GM21360 (cell line): ENCODE measurements around the gene SPINK1.
"Not testable (repeated sequence)": the region's sequence is repeated elsewhere in the genome, so short reads cannot be mapped to it uniquely, and the experiment has no call there.

Source experiments
- ATAC-seq: cut with Tn5 transposase; IDR thresholded peaks from one replicate; pipeline ENCODE4 v1.9.1; 2021; ENCODE audit warnings: mild to moderate bottlenecking, moderate library complexity; ENCODE audit not compliant: unreplicated experiment

Gene SPINK1, protein sequence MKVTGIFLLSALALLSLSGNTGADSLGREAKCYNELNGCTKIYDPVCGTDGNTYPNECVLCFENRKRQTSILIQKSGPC

GRCh38 chr5:147831465-147831864 lies at the start of gene SPINK1:
Gene SPINK1, minus strand, starts transcription at chr5:147831671. Its CDS starts 94 bp downstream, at chr5:147831577.
- no peak for ATAC-seq

- ATAC-seq, result no peak
Measured at GRCh38 chr5:147880487-147880886, 49.0 kb upstream of the SPINK1 start.

DNA sequence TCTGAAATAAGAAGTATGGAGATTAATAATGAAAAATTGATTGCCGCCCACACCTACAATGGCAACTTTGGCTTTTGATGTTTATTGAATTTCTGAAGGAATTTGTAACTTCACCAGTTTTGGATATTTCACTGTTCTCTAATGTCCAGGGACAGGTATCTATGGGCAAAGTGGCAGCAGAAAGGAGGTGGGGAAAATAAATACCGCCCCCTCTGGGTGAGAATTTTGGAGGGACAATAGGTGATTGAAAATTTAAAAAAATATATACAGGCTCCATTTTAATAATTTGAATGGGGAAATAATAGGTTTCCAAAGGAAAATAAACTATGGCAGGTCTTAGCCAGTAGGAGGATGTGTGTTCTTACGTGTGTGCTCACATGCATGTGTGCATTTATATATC lies 48.3 kb upstream of the SPINK1 start:
- ATAC-seq, result no peak

- ATAC-seq, result no peak
Measured at GRCh38 chr5:147878066-147878759, 46.7 kb upstream of the SPINK1 start, which contains the start of gene SCGB3A2. Gene SCGB3A2, plus strand, starts transcription at chr5:147878711. Its CDS starts 93 bp downstream, at chr5:147878804.

- no peak for ATAC-seq
Measured at GRCh38 chr5:147876626-147877025, 45.2 kb upstream of the SPINK1 start.

DNA sequence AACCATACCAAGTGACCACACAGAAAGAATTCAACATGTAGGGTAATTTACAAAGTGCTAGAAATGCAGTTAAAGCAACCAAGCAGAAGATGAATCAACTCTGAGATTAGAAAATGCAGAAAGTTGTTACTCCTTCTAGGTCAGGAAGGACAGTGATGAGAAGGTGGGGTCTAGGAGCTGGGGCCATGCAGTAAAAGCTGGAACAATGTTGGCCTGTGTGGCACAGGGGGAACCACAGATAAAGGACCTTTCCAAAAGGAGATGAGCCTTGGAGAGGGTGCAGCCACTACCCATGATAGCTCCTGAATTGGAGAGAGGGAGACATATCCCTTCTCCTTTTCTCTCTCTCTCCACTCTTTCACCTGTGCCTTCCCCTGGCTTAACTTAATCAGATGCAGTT lies 44.7 kb upstream of the SPINK1 start:
- ATAC-seq, result no peak

DNA sequence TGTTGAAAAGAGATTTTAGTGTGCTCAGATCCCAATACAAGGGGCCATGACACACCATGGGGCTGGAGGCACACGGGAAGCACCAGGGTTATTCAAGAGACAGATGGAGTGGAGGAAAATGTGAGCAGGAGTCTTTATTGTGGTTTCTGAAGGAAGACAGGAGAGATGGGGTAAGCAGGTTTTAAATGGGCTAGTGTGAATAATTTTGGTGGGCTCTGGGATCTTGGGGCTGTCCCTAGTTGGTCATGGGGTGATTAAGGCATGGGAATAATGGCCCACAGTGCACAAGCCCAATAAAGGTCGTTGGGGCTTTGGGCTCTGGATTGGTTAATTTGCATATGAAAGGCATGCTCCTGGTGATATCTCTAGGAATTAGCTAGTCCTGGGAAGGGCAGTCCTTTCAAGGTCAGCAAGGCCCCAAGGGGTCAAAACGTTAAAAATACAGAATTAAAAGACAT lies 43.5 kb upstream of the SPINK1 start:
- ATAC-seq, result no peak

DNA sequence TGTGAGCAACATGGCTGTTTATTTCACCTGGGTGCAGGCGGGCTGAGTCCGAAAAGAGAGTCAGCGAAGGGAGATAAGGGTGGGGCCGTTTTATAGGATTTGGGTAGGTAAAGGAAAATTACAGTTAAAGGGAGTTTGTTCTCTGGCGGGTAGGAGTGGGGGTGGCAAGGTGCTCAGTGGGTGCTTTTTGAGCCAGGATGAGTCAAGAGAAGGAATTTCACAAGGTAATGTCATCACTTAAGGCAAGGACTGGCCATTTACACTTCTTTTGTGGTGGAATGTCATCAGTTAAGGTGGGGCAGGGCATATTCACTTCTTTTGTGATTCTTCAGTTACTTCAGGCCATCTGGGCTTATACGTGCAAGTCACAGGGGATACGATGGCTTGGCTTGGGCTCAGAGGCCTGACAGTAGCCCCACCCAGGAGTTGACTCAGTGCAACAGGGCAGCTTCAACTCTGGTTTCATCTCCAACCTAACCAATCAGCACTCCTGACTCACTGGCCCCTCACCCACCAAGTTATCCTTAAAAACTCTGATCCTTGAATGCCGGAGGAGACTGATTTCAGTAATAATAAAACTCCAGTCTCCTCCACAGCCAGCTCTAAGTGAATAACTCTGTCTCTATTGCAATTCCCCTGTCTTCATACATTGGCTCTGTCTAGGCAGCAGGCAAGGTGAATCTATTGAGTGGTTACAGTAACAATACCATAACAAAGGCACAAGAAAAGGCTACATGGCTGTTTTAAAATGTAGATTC lies 42.8 kb upstream of the SPINK1 start:
- not testable (repeated sequence) for ATAC-seq

DNA sequence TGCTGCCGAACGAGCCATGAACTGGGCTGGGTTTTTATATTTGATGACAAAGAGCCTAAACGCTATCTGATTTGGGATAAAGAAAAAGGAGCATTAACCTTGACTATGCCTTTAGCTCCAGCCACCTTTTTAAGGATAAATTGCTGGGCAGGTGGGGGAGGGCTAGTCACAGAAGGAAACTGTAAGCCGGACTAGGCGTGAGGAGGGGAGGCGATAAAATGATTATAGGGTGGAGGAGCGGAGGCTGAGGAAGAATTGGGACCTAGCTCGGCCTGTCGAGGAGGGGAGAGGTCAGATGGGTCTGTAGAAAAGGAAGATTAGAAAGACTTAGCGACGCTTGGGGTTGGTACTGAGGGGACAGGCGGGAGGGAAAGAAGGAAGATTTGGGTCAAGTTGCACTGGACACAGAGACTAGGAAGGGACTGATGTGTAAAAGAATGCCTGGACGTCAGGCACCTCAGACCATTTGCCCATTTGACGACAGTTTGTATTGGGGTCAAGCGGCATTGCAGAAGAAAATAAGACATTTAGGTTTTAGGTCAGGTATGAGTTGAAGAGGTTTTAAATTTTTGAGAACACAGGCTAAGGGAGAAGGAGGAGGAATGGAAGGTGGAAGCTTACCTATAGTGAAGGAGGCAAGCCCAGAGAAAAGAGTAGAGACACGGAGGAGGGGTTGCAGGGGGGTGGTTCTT lies 41.4 kb upstream of the SPINK1 start:
- ATAC-seq, result not testable (repeated sequence)

DNA sequence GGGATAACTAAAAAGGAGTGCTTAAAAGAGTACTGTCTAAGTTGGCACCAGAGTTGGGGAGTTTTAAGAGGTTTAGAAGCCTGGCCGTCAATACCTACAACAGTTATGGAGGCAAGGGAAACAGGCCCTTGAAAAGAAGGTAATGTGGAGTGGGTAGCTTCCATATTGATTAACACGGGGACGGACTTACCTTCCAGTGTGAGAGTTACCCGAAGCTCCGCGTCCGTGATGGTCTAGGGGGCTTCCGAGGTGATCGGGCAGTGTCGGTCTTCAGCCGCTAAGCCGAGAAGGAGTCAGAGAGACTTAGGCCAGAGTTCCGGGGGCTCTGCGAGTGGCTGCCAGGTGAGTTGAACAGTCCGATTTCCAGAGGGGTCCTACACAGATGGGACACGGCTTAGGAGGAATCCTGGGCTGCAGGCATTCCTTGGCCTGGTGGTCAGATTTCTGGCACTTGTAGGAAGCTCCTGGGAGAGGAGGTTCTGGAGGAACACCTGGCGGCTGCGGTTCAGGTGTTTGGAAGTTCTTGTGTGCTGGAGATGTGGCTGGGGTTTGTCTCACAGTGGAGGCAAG lies 40.6 kb upstream of the SPINK1 start:
- not testable (repeated sequence) for ATAC-seq

DNA sequence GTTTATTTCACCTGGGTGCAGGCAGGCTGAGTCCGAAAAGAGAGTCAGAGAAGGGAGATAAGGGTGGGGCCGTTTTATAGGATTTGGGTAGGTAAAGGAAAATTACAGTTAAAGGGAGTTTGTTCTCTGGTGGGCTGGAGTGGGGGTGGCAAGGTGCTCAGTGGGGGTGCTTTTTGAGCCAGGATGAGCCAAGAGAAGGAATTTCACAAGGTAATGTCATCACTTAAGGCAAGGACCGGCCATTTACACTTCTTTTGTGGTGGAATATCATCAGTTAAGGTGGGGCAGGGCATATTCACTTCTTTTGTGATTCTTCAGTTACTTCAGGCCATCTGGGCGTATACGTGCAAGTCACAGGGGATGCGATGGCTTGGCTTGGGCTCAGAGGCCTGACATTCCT lies 38.4 kb upstream of the SPINK1 start:
- not testable (repeated sequence) for ATAC-seq

DNA sequence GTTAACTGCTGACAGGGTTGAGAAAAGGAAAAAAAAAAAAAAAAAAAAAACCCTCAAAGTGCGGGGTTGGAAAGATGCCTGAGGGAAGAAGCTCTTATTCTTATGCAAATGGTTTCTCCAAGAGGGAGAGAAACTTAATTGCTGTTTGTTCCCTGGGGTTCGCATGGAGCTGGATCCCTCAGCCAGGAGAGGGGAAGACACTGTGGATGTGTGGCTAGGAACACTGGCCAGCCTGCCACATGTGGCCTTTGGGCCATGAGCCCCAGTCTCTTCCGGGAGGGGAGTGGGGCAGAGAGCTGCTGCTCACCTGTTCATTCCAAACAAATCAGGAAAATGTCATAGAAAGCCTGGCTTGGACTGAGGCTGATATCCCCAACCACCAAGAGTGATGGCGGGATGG lies 37.6 kb upstream of the SPINK1 start:
- ATAC-seq, result no peak

GRCh38 chr5:147863454-147864158 lies 32.1 kb upstream of the SPINK1 start:
- ATAC-seq, result no peak

- no peak for ATAC-seq
Measured at GRCh38 chr5:147860641-147861025, 29.2 kb upstream of the SPINK1 start.

DNA sequence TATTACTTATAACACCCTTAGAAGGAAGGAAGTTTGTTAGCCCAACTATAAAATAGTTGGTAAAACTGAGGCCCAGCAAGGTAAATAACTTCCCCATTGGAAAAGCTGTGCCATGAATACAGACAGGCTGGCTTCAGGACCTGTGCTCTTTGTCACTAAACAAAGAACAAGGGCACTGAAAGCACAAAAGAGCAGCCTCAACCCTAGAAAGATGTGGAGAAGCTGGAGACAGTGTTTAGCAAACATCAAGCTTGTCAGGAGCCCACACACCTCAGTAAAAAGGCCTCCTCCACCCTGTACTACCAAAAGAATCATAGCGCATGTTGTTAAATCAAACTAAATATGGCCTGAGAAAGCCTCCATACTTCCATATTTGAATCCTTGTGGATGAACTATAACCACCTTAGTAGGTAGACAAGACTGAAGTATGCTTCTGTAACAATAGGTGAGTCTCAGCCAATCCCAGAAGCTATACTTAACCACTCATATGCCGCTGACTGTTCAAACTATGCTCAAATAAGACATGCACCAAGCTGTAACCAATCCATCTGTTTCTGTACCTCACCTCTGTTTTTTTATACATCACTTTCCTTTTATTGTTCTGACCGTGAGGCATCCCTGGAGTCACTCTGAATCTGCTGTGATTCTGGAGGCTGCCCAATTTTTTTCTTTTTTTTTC lies 28.6 kb upstream of the SPINK1 start:
- ATAC-seq, result no peak

DNA sequence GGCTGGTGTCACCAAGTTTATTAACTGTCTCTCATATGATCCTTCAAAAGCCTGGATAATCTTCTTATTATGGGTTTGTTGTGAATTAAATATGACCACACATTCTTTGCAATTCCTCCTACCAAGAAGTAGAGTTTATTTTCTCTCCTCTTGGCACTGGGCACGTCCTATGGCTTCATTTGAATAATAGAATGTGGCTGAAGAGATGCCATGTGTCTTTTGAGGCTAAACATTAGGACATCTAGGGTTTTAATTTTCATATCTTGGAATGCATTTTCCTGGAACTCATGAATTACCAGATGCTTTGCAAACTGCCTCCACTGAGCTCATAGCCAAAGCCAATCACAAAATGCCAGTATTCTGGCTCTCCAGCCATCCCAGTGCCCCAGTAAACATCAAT lies 27.1 kb upstream of the SPINK1 start:
- no peak for ATAC-seq

- ATAC-seq, result peak; percentile 93
Measured at GRCh38 chr5:147857302-147858129, 26.0 kb upstream of the SPINK1 start.

DNA sequence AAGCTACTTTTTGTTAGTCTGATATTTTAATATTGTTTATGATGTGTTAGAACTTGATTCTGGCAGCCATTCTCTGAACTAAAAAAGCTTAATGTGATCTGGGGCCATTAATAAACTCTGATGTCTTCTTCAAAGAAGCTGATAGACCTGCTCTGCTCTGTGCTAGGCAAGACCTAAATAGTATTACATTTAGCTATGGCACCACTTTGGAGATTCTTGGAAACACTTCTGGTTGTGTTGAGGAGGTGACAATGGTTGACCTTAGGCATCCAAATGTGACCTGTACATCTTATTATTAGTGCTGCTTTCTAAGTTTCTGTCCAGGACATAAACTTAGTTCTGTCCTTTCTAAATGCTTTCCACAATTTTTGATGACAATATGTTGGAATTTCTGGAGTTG lies 25.3 kb upstream of the SPINK1 start:
- ATAC-seq, result no peak

DNA sequence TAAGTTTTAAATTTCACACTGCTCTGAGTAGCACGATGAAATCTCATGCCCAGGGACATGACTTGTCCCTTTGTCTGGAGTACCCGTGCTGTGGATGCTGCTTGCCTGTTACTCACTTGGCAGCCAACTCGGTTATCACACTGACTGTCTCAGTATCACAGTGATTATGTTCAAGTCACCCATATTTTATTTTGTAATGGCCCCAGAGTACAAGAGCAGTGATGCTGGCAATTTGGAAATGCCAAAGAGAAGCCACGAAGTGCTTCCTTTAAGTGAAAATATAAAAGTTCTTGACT lies 24.3 kb upstream of the SPINK1 start:
- ATAC-seq, result no peak
